ENCODE measurements around the gene COPZ1. TPM values are rescaled to one million over a fixed set of nuclear protein-coding genes. Genes with fewer than 3 reads are reported as not detected.
A peak's percentile ranks its signal among the peaks of the same experiment; 100 is the strongest.

The COPZ1 gene
- total and polyA plus RNA-seq, 2 experiments from 2014 or later = 164 to 207 TPM

GRCh38 chr12:54389607-54390175 lies 64.8 kb downstream of the COPZ1 start:
- H3K27ac ChIP-seq = no peak overlapping the region
- no peaks in the 10 kb centered on the region for H4K20me1 ChIP-seq (ENCODE audit: insufficient read depth, poor library complexity, severe bottlenecking)
- H3K4me3 ChIP-seq = no peak overlapping the region
- 79% methylated on average over 5 of the region's 5 CpGs for WGBS (ENCODE audit: low lambda C conversion rate, missing lambda C conversion rate)
- H3K4me1 ChIP-seq (ENCODE audit: insufficient read depth) = peaks cover 10% of the 10 kb centered on the region
- H3K79me2 ChIP-seq = no peaks in the 10 kb centered on the region
- no peak for DNase-seq (ENCODE audit: low spot score)
- no peaks in the 10 kb centered on the region for H3K36me3 ChIP-seq (replicated peaks; ENCODE audit: insufficient read depth, low read depth)
- H3K4me2 ChIP-seq = peak overlapping the region; percentile 86
- no peaks in the 10 kb centered on the region for H3K9me2 ChIP-seq (replicated peaks; ENCODE audit: insufficient read depth)
- H3K27me3 ChIP-seq = no peaks in the 10 kb centered on the region
- TF ChIP-seq EZH2 (IDR thresholded peaks at IDR 0.05; ENCODE audit: borderline replicate concordance) = no peak
- TF ChIP-seq CTCF (IDR thresholded peaks at IDR 0.05; ENCODE audit: poor library complexity) = no peak
- no peaks in the 10 kb centered on the region for H3K9me3 ChIP-seq (ENCODE audit: low read depth)
- H2AFZ ChIP-seq = no peak overlapping the region

GRCh38 chr12:54390176-54390667 lies 65.3 kb downstream of the COPZ1 start:
- Histone ChIP-seq H4K20me1 (ENCODE audit: insufficient read depth, poor library complexity, severe bottlenecking) (no peaks in the 10 kb centered on the region), H3K27me3 (no peaks in the 10 kb centered on the region), H3K4me2 (peak overlapping the region; percentile 86), H2AFZ (no peak overlapping the region), H3K9me2 (replicated peaks; ENCODE audit: insufficient read depth) (no peaks in the 10 kb centered on the region), H3K27ac (no peak overlapping the region), H3K4me3 (no peak overlapping the region), H3K9me3 (ENCODE audit: low read depth) (no peaks in the 10 kb centered on the region), H3K79me2 (no peaks in the 10 kb centered on the region), H3K4me1 (ENCODE audit: insufficient read depth) (peaks cover 6% of the 10 kb centered on the region), H3K36me3 (replicated peaks; ENCODE audit: insufficient read depth, low read depth) (no peaks in the 10 kb centered on the region)
- DNase-seq (ENCODE audit: low spot score) = no peak
- 41% methylated on average over 5 of the region's 7 CpGs for WGBS (ENCODE audit: low lambda C conversion rate, missing lambda C conversion rate)
- no peak for TF ChIP-seq EZH2 (IDR thresholded peaks at IDR 0.05; ENCODE audit: borderline replicate concordance)
- no peak for TF ChIP-seq EZH2phosphoT487 (IDR thresholded peaks at IDR 0.05; ENCODE audit: low read depth, severe bottlenecking, unreplicated experiment)
- TF ChIP-seq CTCF (IDR thresholded peaks at IDR 0.05; ENCODE audit: poor library complexity) = no peak

GRCh38 chr12:54390668-54391551 lies 66.0 kb downstream of the COPZ1 start:
- no peaks in the 10 kb centered on the region for H3K79me2 ChIP-seq
- H3K9me3 ChIP-seq (ENCODE audit: low read depth) = no peaks in the 10 kb centered on the region
- no peaks in the 10 kb centered on the region for H3K9me2 ChIP-seq (replicated peaks; ENCODE audit: insufficient read depth)
- TF ChIP-seq CTCF (IDR thresholded peaks at IDR 0.05; ENCODE audit: poor library complexity) = peak; percentile 28
- TF ChIP-seq EZH2phosphoT487 (IDR thresholded peaks at IDR 0.05; ENCODE audit: low read depth, severe bottlenecking, unreplicated experiment) = no peak
- TF ChIP-seq EZH2 (IDR thresholded peaks at IDR 0.05; ENCODE audit: borderline replicate concordance) = no peak
- peak overlapping the region; percentile 97 for H2AFZ ChIP-seq
- H3K27me3 ChIP-seq = no peaks in the 10 kb centered on the region
- DNase-seq (ENCODE audit: low spot score) = peak; percentile 84
- H3K36me3 ChIP-seq (replicated peaks; ENCODE audit: insufficient read depth, low read depth) = no peaks in the 10 kb centered on the region
- 4% methylated on average over 25 of the region's 51 CpGs for WGBS (ENCODE audit: low lambda C conversion rate, missing lambda C conversion rate)
- H3K4me3 ChIP-seq = peak overlapping the region; percentile 70
- H3K4me1 ChIP-seq (ENCODE audit: insufficient read depth) = no peaks in the 10 kb centered on the region
- no peak overlapping the region for H3K27ac ChIP-seq
- H3K4me2 ChIP-seq = peak overlapping the region; percentile 86
- no peaks in the 10 kb centered on the region for H4K20me1 ChIP-seq (ENCODE audit: insufficient read depth, poor library complexity, severe bottlenecking)
